Spleen (tissue), 7 donors: Measurements from ENCODE around the gene NUTM2D.
"Not testable (repeated sequence)": the region's sequence is repeated elsewhere in the genome, so short reads cannot be mapped to it uniquely, and the experiment has no call there.

ENCODE experiments used
- POLR2A ChIP-seq, 3 donors: fragments of 450-650 bp; IDR thresholded peaks; one replicate each; pipeline ENCODE4 v1.5.1; 2017; ENCODE audit warnings: antibody characterized with exemption in 3 of 3, mild to moderate bottlenecking in 1 of 3
- TF ChIP-seq, protein P1 (sequence below), 11 experiments: fragments of 200-600 bp in 7 of 11; fragments of 450-650 bp in 4 of 11; sonication (generic) in 4 of 11; IDR thresholded peaks in 8 of 11; conservative IDR thresholded peaks in 3 of 11; 1 replicate in 7 of 11; 2 replicates in 4 of 11; pipeline versions ENCODE4 v1.4.0 to v1.8.0; 2016 to 2021; ENCODE audit warnings: antibody characterized with exemption in 11 of 11, inconsistent platforms in 4 of 11, mild to moderate bottlenecking in 1 of 11
- donor health status: DM: no; HTN: no; CAD: no; lungs with moderate emphysema.
- donor health status: DM: no; HTN: no; CAD: no.
- donor health status: DM: no; HTN: no; CAD: no.

DNA sequence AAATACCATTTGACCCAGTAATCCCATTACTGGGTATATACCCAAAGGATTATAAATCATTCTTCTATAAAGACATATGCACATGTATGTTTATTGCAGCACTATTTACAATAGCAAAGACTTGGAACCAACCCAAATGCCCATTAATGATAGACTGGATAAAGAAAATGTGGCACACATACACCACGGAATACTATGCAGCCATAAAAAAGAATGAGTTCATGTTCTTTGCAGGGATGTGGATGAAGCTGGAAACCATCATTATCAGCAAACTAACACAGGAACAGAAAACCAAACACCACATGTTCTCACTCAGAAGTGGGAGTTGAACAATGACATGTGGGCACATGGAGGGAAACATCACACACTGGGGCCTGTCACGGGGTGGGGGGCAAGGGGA is 7.4 kb upstream of the NUTM2D start:
- TF ChIP-seq, protein P1, sequence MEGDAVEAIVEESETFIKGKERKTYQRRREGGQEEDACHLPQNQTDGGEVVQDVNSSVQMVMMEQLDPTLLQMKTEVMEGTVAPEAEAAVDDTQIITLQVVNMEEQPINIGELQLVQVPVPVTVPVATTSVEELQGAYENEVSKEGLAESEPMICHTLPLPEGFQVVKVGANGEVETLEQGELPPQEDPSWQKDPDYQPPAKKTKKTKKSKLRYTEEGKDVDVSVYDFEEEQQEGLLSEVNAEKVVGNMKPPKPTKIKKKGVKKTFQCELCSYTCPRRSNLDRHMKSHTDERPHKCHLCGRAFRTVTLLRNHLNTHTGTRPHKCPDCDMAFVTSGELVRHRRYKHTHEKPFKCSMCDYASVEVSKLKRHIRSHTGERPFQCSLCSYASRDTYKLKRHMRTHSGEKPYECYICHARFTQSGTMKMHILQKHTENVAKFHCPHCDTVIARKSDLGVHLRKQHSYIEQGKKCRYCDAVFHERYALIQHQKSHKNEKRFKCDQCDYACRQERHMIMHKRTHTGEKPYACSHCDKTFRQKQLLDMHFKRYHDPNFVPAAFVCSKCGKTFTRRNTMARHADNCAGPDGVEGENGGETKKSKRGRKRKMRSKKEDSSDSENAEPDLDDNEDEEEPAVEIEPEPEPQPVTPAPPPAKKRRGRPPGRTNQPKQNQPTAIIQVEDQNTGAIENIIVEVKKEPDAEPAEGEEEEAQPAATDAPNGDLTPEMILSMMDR (IDR thresholded peaks at IDR 0.05 in 8 of 11, conservative IDR thresholded peaks at IDR 0.05 in 3 of 11), result not testable (repeated sequence)
- not testable (repeated sequence) for TF ChIP-seq POLR2A (IDR thresholded peaks at IDR 0.05)
